Activated CD4-positive, alpha-beta T cell treated with anti-CD3 and anti-CD28 coated beads for 36 hours (primary cell): ENCODE data around the gene KIAA1191. TPM values are rescaled to one million over a fixed set of nuclear protein-coding genes. Genes with fewer than 3 reads are reported as not detected.

Source experiments
- ATAC-seq: fragments of 200-7000 bp; cut with Tn5 transposase; one replicate; pipeline ENCODE4 v1.10.0; 2021; ENCODE audit warnings: mild to moderate bottlenecking, moderate library complexity
- CTCF ChIA-PET: fragments of 350-600 bp; sonication (Branson Sonifier 250); formaldehyde crosslinking; loops from one replicate; lab custom pipeline; 2021; ENCODE audit warnings: antibody characterized with exemption; lab: Charles Lee
- POLR2A ChIA-PET: fragments of 350-600 bp; sonication (Branson Sonifier 250); formaldehyde crosslinking; loops from one replicate; lab custom pipeline; 2021; ENCODE audit warnings: antibody characterized with exemption, inconsistent platforms; lab: Charles Lee
- DNase-seq: peaks from one replicate; pipeline ENCODE4 v3.0.0-alpha.2; 2020
- H3K27ac Mint-ChIP-seq: one replicate; pipeline ENCODE4 v1.8.0; 2021; ENCODE audit warnings: mixed read lengths
- H3K27me3 Mint-ChIP-seq: one replicate; pipeline ENCODE4 v1.8.0; 2021; ENCODE audit warnings: mixed read lengths
- H3K36me3 Mint-ChIP-seq: one replicate; pipeline ENCODE4 v1.8.0; 2021; ENCODE audit warnings: low read depth, mixed read lengths
- H3K4me1 Mint-ChIP-seq: one replicate; pipeline ENCODE4 v1.8.0; 2021; ENCODE audit warnings: mixed read lengths
- H3K4me3 Mint-ChIP-seq: one replicate; pipeline ENCODE4 v1.8.0; 2021; ENCODE audit warnings: mild to moderate bottlenecking, moderate library complexity, mixed read lengths
- H3K9me3 Mint-ChIP-seq: one replicate; pipeline ENCODE4 v1.8.0; 2021; ENCODE audit warnings: low read depth, mixed read lengths
- intact Hi-C, 2 experiments: fragments of 100-400 bp; cut with DNase I in 1 of 2; cut with micrococcal nuclease in 1 of 2; formaldehyde crosslinking; loops; one replicate each; pipeline versions ENCODE4 v1.14.2 to v1.15.1; 2022 to 2024; cut with DNase I, micrococcal nuclease
- total RNA-seq, 2 experiments: library from RNA; stranded (reverse); gene quantifications; one replicate each; pipeline ENCODE4 v1.2.3, GENCODE V29; 2021

KIAA1191 gene
- total RNA-seq, 2 experiments from 2014 or later = 42.2 to 52.6 TPM

- peaks cover 57% of the 10 kb centered on the region for H3K36me3 Mint-ChIP-seq
- H3K4me3 Mint-ChIP-seq = peak within 1 kb of the TSS; percentile 95
- H3K27me3 Mint-ChIP-seq = no peaks in the 10 kb centered on the region
Observed at GRCh38 chr5:176388444-176389134, 27.0 kb upstream of the KIAA1191 start, which contains the start of the genes HIGD2A and NOP16. HIGD2A (plus strand) TSS chr5:176388751; CDS start chr5:176388820, 69 bp downstream. NOP16 (minus strand) TSS chr5:176388598; CDS start chr5:176388539, 59 bp downstream.

GRCh38 chr5:176388003-176388443 is 26.5 kb upstream of the KIAA1191 start:
- ATAC-seq (no peak), DNase-seq (peak; percentile 24)
- Mint-ChIP-seq H3K4me1 (peaks cover 31% of the 10 kb centered on the region), H3K27ac (peak overlapping the region; percentile 100), H3K36me3 (peaks cover 60% of the 10 kb centered on the region), H3K9me3 (no peaks in the 10 kb centered on the region), H3K27me3 (no peaks in the 10 kb centered on the region), H3K4me3 (peak overlapping the region; percentile 95)
- intact Hi-C loops = loop anchor here (1.0 to 2.0 kb wide), 6 partner anchors 23 to 1039 kb away; partner anchors contain the start of genes ARL10 (in 2 of the 2), GRK6 (in 1 of the 2), RNF44 (in 1 of the 2) and UIMC1 (in 1 of the 2)
- POLR2A ChIA-PET = interaction anchor here (0.5 to 0.7 kb wide), 2 partner anchors 11 to 149 kb away, joined by 3 to 4 read pairs; partner anchors contain the start of gene RNF44
- CTCF ChIA-PET = interaction anchor here (0.6 to 1.6 kb wide), 4 partner anchors 8 to 44 kb away, joined by 3 to 4 read pairs (median 3); no protein-coding TSS in a partner anchor

More at GRCh38 chr5:176388444-176389134, 27.0 kb upstream of the KIAA1191 start, which contains the start of the genes HIGD2A and NOP16:
- Mint-ChIP-seq H3K9me3 (no peaks in the 10 kb centered on the region), H3K27ac (peak within 1 kb of the TSS; percentile 100), H3K4me1 (peaks cover 31% of the 10 kb centered on the region)
- CTCF ChIA-PET = interaction anchor here (0.6 to 1.6 kb wide), 3 partner anchors 9 to 45 kb away, joined by 3 to 4 read pairs (median 3); no protein-coding TSS in a partner anchor
- POLR2A ChIA-PET = interaction anchor here (0.5 to 1.7 kb wide), 6 partner anchors 11 to 149 kb away, joined by 3 to 5 read pairs (median 4); partner anchors contain the start of genes KIAA1191 and RNF44
- DNase-seq = peak; percentile 100
- peak; percentile 93 for ATAC-seq
- intact Hi-C loops = loop anchor here (1.0 to 2.0 kb wide), 11 partner anchors 23 to 1038 kb away; partner anchors contain the start of genes ARL10 (in 2 of the 2), FAF2 (in 2 of the 2), KIAA1191 (in 2 of the 2) and RNF44 (in 2 of the 2)

- intact Hi-C loops = no loop called here
Observed at GRCh38 chr5:176387384-176387925, 25.9 kb upstream of the KIAA1191 start.

GRCh38 chr5:176386491-176386890 is 24.9 kb upstream of the KIAA1191 start:
- Mint-ChIP-seq H3K4me1 (peaks cover 31% of the 10 kb centered on the region), H3K9me3 (no peaks in the 10 kb centered on the region), H3K36me3 (peaks cover 71% of the 10 kb centered on the region), H3K27ac (peak overlapping the region; percentile 100), H3K27me3 (no peaks in the 10 kb centered on the region), H3K4me3 (peak overlapping the region; percentile 95)
- ChIA-PET POLR2A (interaction anchor here (1.0 to 1.1 kb wide), 2 partner anchors 27 to 150 kb away, joined by 3 to 4 read pairs; partner anchors contain the start of gene RNF44), CTCF (interaction anchor here (0.7 kb wide), 1 partner anchor 14 kb away, joined by 3 read pairs; no protein-coding TSS in a partner anchor)
- no peak for DNase-seq
- intact Hi-C loops = no loop called here
- no peak for ATAC-seq

More at GRCh38 chr5:176387384-176387925, 25.9 kb upstream of the KIAA1191 start:
- no peak for DNase-seq
- no peak for ATAC-seq
- H3K36me3 Mint-ChIP-seq = peaks cover 63% of the 10 kb centered on the region
- H3K9me3 Mint-ChIP-seq = no peaks in the 10 kb centered on the region
- H3K4me1 Mint-ChIP-seq = peaks cover 31% of the 10 kb centered on the region
- no peaks in the 10 kb centered on the region for H3K27me3 Mint-ChIP-seq
- ChIA-PET CTCF (interaction anchor here (0.6 to 1.6 kb wide), 2 partner anchors 8 to 28 kb away, joined by 3 read pairs; no protein-coding TSS in a partner anchor), POLR2A (no interaction called here)
- peak overlapping the region; percentile 100 for H3K27ac Mint-ChIP-seq
- peak overlapping the region; percentile 95 for H3K4me3 Mint-ChIP-seq

GRCh38 chr5:176384991-176385390 is 23.4 kb upstream of the KIAA1191 start:
- CTCF ChIA-PET = interaction anchor here (0.6 kb wide), 1 partner anchor 909 kb away, joined by 5 read pairs; no protein-coding TSS in a partner anchor
- POLR2A ChIA-PET = no interaction called here
- H3K27ac Mint-ChIP-seq = no peak overlapping the region
- H3K9me3 Mint-ChIP-seq = no peaks in the 10 kb centered on the region
- H3K36me3 Mint-ChIP-seq = peaks cover 74% of the 10 kb centered on the region
- peaks cover 31% of the 10 kb centered on the region for H3K4me1 Mint-ChIP-seq
- H3K27me3 Mint-ChIP-seq = no peaks in the 10 kb centered on the region
- no peak overlapping the region for H3K4me3 Mint-ChIP-seq
- no peak for DNase-seq
- intact Hi-C loops = no loop called here
- ATAC-seq = no peak

GRCh38 chr5:176384366-176384930 is 22.9 kb upstream of the KIAA1191 start:
- intact Hi-C loops = no loop called here
- DNase-seq = no peak
- H3K9me3 Mint-ChIP-seq = no peaks in the 10 kb centered on the region
- ChIA-PET POLR2A (no interaction called here), CTCF (interaction anchor here (0.6 kb wide), 1 partner anchor 909 kb away, joined by 5 read pairs; no protein-coding TSS in a partner anchor)
- no peak overlapping the region for H3K27ac Mint-ChIP-seq
- no peak for ATAC-seq
- H3K4me3 Mint-ChIP-seq = no peak overlapping the region
- no peaks in the 10 kb centered on the region for H3K27me3 Mint-ChIP-seq
- H3K36me3 Mint-ChIP-seq = peaks cover 76% of the 10 kb centered on the region
- H3K4me1 Mint-ChIP-seq = peaks cover 27% of the 10 kb centered on the region

- ChIA-PET CTCF (no interaction called here), POLR2A (no interaction called here)
- ATAC-seq (no peak), DNase-seq (no peak)
- no peaks in the 10 kb centered on the region for H3K9me3 Mint-ChIP-seq
- H3K27ac Mint-ChIP-seq = no peak overlapping the region
- H3K27me3 Mint-ChIP-seq = no peaks in the 10 kb centered on the region
- intact Hi-C loops = no loop called here
- H3K4me3 Mint-ChIP-seq = no peak overlapping the region
- peaks cover 78% of the 10 kb centered on the region for H3K36me3 Mint-ChIP-seq
- H3K4me1 Mint-ChIP-seq = peaks cover 27% of the 10 kb centered on the region
Observed at GRCh38 chr5:176383961-176384360, 22.4 kb upstream of the KIAA1191 start.

GRCh38 chr5:176383248-176383905 is 21.8 kb upstream of the KIAA1191 start:
- POLR2A ChIA-PET = no interaction called here
- Mint-ChIP-seq H3K4me1 (peaks cover 27% of the 10 kb centered on the region), H3K27me3 (no peaks in the 10 kb centered on the region), H3K27ac (no peak overlapping the region), H3K36me3 (peaks cover 77% of the 10 kb centered on the region), H3K4me3 (no peak overlapping the region), H3K9me3 (no peaks in the 10 kb centered on the region)
- CTCF ChIA-PET = no interaction called here
- intact Hi-C loops = no loop called here
- DNase-seq (no peak), ATAC-seq (no peak)

GRCh38 chr5:176382721-176383120 is 21.2 kb upstream of the KIAA1191 start:
- Mint-ChIP-seq H3K36me3 (peaks cover 72% of the 10 kb centered on the region), H3K27ac (no peak overlapping the region), H3K27me3 (no peaks in the 10 kb centered on the region), H3K9me3 (no peaks in the 10 kb centered on the region), H3K4me3 (no peak overlapping the region), H3K4me1 (peaks cover 27% of the 10 kb centered on the region)
- ChIA-PET CTCF (no interaction called here), POLR2A (no interaction called here)
- ATAC-seq (no peak), DNase-seq (no peak)
- intact Hi-C loops = no loop called here

GRCh38 chr5:176381979-176382378 is 20.4 kb upstream of the KIAA1191 start:
- POLR2A ChIA-PET = no interaction called here
- DNase-seq (no peak), ATAC-seq (no peak)
- CTCF ChIA-PET = interaction anchor here (1.1 kb wide), 1 partner anchor 13 kb away, joined by 4 read pairs; no protein-coding TSS in a partner anchor
- Mint-ChIP-seq H3K27me3 (no peaks in the 10 kb centered on the region), H3K27ac (no peak overlapping the region), H3K4me3 (no peak overlapping the region), H3K36me3 (peaks cover 67% of the 10 kb centered on the region), H3K9me3 (no peaks in the 10 kb centered on the region), H3K4me1 (peaks cover 23% of the 10 kb centered on the region)
- intact Hi-C loops = no loop called here
